GM19463 (cell line): ENCODE results near the gene TBC1D2B.
"Not testable (repeated sequence)": the region's sequence is repeated elsewhere in the genome, so short reads cannot be mapped to it uniquely, and the experiment has no call there.

ENCODE experiments used
- ATAC-seq: cut with Tn5 transposase; IDR thresholded peaks from one replicate; pipeline ENCODE4 v1.9.1; 2021; ENCODE audit warnings: mild to moderate bottlenecking, moderate library complexity; ENCODE audit not compliant: unreplicated experiment

TBC1D2B gene

GRCh38 chr15:77958716-77959431 lies 118.6 kb downstream of the TBC1D2B start:
- not testable (repeated sequence) for ATAC-seq

- not testable (repeated sequence) for ATAC-seq
Measured at GRCh38 chr15:77958021-77958420, 119.5 kb downstream of the TBC1D2B start.

- ATAC-seq: not testable (repeated sequence)
Measured at GRCh38 chr15:77953926-77954325, 123.6 kb downstream of the TBC1D2B start.

- not testable (repeated sequence) for ATAC-seq
Measured at GRCh38 chr15:77952928-77953446, 124.5 kb downstream of the TBC1D2B start.

- not testable (repeated sequence) for ATAC-seq
Measured at GRCh38 chr15:77951105-77951786, 126.3 kb downstream of the TBC1D2B start.

GRCh38 chr15:77950470-77950869 lies 127.0 kb downstream of the TBC1D2B start:
- not testable (repeated sequence) for ATAC-seq

- ATAC-seq: no peak
Measured at GRCh38 chr15:77945566-77945965, 131.9 kb downstream of the TBC1D2B start.
